ENCODE measurements around the gene CDV3.
A peak's percentile ranks its signal among the peaks of the same experiment; 100 is the strongest.

Gene CDV3

GRCh38 chr3:133573054-133573628, 345 bp upstream of the CDV3 start:
- Mint-ChIP-seq H3K27me3 (no peaks in the 10 kb centered on the region), H3K4me3 (peak overlapping the region; percentile 88 to 90), H3K27ac (peak overlapping the region; percentile 98), H3K36me3 (ENCODE audit: insufficient read depth) (peaks cover 53% of the 10 kb centered on the region), H3K9me3 (no peaks in the 10 kb centered on the region), H3K4me1 (ENCODE audit: low read depth in 2 of 2) (peaks cover 41 to 47% of the 10 kb centered on the region in 2 donors)
- ATAC-seq (replicated peaks) = peak; percentile 73
- DNase-seq = peak; percentile 100

- Mint-ChIP-seq H3K27me3 (no peaks in the 10 kb centered on the region), H3K4me1 (ENCODE audit: low read depth in 2 of 2) (peaks cover 45 to 58% of the 10 kb centered on the region in 2 donors), H3K4me3 (peak overlapping the region; percentile 88 to 90), H3K9me3 (no peaks in the 10 kb centered on the region), H3K36me3 (ENCODE audit: insufficient read depth) (peaks cover 65% of the 10 kb centered on the region), H3K27ac (peak overlapping the region; percentile 98)
- peak; percentile 66 to 74 (median 72) for DNase-seq
- ATAC-seq (replicated peaks) = peak; percentile 38
Measured at GRCh38 chr3:133574260-133574881, 885 bp downstream of the CDV3 start.

DNA sequence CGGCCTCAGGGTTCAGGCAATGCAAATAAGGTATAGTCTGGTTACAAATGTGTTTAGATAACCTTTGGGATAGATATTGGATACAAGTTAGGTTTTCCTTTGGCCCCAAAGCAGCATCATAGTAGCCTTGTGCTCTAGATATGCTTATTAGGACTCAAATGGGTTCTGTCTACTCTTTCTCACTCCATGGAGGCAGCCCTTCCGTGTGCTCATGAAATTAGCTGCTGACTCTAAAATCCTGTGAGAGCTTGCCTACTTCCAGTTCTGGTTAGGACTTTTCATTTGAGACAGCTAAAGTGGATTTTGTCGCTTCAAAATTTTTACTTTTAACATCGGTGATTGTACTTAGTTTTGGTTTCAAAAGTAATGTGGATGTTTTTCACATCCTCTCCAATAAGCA, 1.6 kb downstream of the CDV3 start:
- ATAC-seq (replicated peaks) (no peak), DNase-seq (no peak)
- Mint-ChIP-seq H3K4me3 (peak overlapping the region; percentile 88 to 90), H3K27me3 (no peaks in the 10 kb centered on the region), H3K36me3 (ENCODE audit: insufficient read depth) (peaks cover 72% of the 10 kb centered on the region), H3K27ac (peak overlapping the region; percentile 98), H3K9me3 (no peaks in the 10 kb centered on the region), H3K4me1 (ENCODE audit: low read depth in 2 of 2) (peaks cover 45 to 62% of the 10 kb centered on the region in 2 donors)

- Mint-ChIP-seq H3K27ac (peak overlapping the region; percentile 67 to 92), H3K36me3 (ENCODE audit: insufficient read depth) (peaks cover 83% of the 10 kb centered on the region), H3K27me3 (no peaks in the 10 kb centered on the region), H3K4me1 (ENCODE audit: low read depth in 2 of 2) (peaks cover 45 to 62% of the 10 kb centered on the region in 2 donors), H3K4me3 (peak overlapping the region; percentile 88 to 90), H3K9me3 (no peaks in the 10 kb centered on the region)
- ATAC-seq (replicated peaks) = no peak
- no peak for DNase-seq
Measured at GRCh38 chr3:133576169-133576568, 2.7 kb downstream of the CDV3 start.

DNA sequence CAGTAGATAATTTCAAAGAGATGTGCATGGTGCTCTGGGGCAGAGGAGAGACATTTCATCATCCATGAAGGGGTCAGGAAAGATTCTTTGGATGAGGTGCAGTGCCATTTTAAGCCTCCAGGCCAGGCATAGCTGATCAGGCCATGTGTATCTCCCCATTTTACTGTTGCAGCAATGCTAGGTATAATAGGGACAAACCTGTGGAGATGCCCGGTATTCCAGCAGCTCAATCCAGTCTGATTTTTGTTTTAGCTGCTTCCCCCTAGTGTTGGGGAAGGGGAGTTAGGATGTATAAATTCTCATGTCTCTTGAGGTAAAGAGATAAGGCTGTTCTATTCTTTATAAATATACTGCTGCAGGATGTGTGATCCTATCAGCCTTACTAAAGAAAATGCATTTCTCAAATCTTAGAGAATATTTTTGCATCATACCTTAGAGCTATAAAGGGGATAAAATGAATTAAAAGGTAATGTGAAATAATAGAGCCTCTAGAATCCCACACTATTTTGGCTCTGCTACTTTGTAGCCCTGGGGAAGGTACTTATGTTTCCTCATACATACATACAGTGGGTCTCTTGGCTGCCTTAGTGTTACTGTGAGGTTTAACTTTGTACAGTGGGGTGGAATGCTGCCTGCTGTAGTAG, 5.2 kb downstream of the CDV3 start:
- Mint-ChIP-seq H3K4me1 (ENCODE audit: low read depth in 2 of 2) (peaks cover 38 to 69% of the 10 kb centered on the region in 2 donors), H3K9me3 (no peaks in the 10 kb centered on the region), H3K27ac (peak overlapping the region in 1 of 2 donors; percentile 64), H3K36me3 (ENCODE audit: insufficient read depth) (peaks cover 93% of the 10 kb centered on the region), H3K27me3 (no peaks in the 10 kb centered on the region), H3K4me3 (peak overlapping the region; percentile 88 to 90)
- ATAC-seq (replicated peaks) (no peak), DNase-seq (no peak)

DNA sequence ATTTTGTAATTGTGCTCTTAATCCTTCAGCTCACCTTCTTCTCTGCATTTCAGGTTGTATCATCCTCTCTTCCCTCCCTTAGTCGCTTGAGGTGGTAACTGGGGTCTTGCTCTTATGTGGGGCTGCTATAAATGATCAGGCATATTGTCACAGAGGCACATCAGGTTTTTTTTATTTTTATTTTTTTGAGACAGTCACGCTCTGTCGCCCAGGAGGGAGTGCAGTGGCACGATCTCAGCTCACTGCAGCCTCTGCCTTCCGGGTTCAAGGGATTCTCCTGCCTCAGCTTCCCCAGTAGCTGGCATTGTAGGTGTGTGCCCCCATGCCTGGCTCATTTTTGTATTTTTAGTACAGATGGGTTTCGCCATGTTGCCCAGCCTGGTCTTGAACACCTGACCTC, 9.9 kb downstream of the CDV3 start:
- H3K27ac Mint-ChIP-seq = peak overlapping the region; percentile 17 to 57
- no peaks in the 10 kb centered on the region for H3K27me3 Mint-ChIP-seq
- no peak for DNase-seq
- peaks cover 99% of the 10 kb centered on the region for H3K36me3 Mint-ChIP-seq (ENCODE audit: insufficient read depth)
- H3K4me3 Mint-ChIP-seq = no peak overlapping the region
- no peak for ATAC-seq (replicated peaks)
- peaks cover 10 to 41% of the 10 kb centered on the region in 2 donors for H3K4me1 Mint-ChIP-seq (ENCODE audit: low read depth in 2 of 2)
- no peaks in the 10 kb centered on the region for H3K9me3 Mint-ChIP-seq

DNA sequence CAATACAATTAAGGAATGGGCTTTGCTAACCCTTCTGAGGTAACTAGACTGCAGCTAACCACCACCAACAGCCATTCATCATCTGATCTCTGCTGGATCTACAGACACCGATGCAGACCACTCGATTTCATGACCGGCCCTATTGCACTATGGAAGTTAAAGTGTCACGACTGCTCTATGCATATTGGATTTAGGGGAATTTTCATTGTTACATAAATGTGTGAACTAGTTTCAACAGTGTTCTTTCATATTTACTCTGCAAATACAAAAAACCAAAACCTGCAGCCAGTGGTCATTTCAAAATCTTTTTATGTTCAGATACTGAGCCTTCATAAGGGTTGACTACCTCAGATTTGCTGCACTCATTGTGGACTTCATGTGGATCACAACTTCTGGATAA, 14.5 kb downstream of the CDV3 start:
- ATAC-seq (replicated peaks) (no peak), DNase-seq (no peak)
- no peaks in the 10 kb centered on the region for H3K27me3 Mint-ChIP-seq
- H3K4me3 Mint-ChIP-seq = no peak overlapping the region
- H3K27ac Mint-ChIP-seq = peak overlapping the region in 1 of 2 donors; percentile 50
- no peaks in the 10 kb centered on the region for H3K9me3 Mint-ChIP-seq
- H3K4me1 Mint-ChIP-seq (ENCODE audit: low read depth in 2 of 2) = peaks cover 6 to 32% of the 10 kb centered on the region in 2 donors
- H3K36me3 Mint-ChIP-seq (ENCODE audit: insufficient read depth) = peaks cover 75% of the 10 kb centered on the region

DNA sequence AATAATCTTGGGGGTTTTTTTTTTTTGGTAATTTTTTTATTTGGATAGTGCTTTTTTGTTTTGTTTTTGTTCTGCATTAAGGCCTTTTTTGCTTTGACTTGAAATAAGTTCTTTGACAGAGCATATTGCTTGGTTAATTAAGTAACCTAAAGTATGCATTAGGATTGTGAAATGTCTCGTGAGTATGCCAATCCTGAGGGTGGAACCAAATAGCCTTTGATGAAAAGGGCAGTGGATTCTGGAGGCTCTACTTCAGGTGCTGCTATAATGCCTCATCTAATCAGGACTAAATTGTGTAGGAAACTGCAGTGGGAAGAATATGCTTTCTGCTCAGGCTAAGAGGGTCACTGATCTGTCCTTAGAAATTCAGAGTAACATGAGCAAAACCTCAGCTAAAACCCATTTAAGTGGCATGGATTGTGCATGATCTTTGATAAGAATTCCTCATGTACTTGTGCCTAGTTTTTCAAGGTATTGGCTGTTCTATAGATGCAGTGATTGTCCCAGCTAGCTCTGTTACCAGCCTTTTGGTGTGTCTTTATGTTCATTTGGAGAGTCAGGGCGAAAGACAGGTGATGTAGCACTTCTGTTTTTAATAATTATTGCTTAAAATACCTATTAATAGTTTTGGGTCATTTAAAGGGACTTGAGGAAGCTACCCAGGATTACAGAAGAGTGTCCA, 15.4 kb downstream of the CDV3 start:
- H3K27me3 Mint-ChIP-seq = no peaks in the 10 kb centered on the region
- H3K36me3 Mint-ChIP-seq (ENCODE audit: insufficient read depth) = peaks cover 66% of the 10 kb centered on the region
- peak overlapping the region; percentile 50 to 79 for H3K27ac Mint-ChIP-seq
- H3K4me1 Mint-ChIP-seq (ENCODE audit: low read depth in 2 of 2) = peaks cover 10 to 27% of the 10 kb centered on the region in 2 donors
- H3K9me3 Mint-ChIP-seq = no peaks in the 10 kb centered on the region
- DNase-seq = no peak
- no peak for ATAC-seq (replicated peaks)
- H3K4me3 Mint-ChIP-seq = no peak overlapping the region

DNA sequence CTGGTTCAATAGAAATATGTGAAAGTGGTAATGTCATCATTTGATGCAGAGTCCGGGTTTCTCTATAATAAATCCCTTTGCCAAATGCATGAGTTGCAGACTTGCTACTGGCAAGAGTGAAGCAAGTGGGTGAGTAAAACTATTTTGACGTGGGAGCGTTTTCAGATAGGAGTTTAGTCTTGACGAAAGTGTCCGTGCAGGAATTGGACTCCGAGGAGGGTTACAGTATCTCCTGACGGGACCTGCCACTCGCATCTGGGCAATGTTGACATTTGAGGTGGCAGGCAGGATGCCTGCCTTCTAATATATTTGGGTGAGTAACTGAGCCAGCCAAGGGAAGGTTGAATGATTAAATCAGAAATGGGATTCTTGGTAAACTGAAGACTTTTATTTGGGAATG, 16.0 kb downstream of the CDV3 start:
- H3K27ac Mint-ChIP-seq = peak overlapping the region; percentile 50 to 79
- no peaks in the 10 kb centered on the region for H3K9me3 Mint-ChIP-seq
- peaks cover 10 to 27% of the 10 kb centered on the region in 2 donors for H3K4me1 Mint-ChIP-seq (ENCODE audit: low read depth in 2 of 2)
- ATAC-seq (replicated peaks) (no peak), DNase-seq (no peak)
- no peaks in the 10 kb centered on the region for H3K27me3 Mint-ChIP-seq
- H3K4me3 Mint-ChIP-seq = no peak overlapping the region
- H3K36me3 Mint-ChIP-seq (ENCODE audit: insufficient read depth) = peaks cover 60% of the 10 kb centered on the region

DNA sequence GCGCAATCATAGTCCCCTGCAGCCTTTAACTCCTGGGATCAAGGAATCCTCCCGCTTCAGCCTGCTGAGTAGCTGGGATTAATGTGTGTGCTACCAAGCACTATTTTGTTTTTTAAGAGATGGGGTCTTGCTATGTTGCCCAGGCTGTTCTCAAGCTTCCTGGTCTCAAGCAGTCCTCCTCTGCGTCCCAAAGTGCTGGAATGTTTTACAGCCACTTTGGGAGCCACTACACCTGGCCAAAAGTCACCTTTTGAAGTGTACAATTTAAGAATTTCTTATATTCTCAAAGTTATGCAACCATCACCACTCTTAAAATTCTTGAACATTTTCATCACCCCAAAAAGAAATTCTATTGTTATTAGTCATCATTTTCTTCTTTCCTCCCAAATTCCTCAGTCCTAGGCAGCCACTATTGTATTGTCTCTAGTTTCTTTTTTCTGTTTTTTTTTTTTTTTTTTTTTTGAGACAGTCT, 17.8 kb downstream of the CDV3 start:
- peaks cover 10 to 27% of the 10 kb centered on the region in 2 donors for H3K4me1 Mint-ChIP-seq (ENCODE audit: low read depth in 2 of 2)
- no peaks in the 10 kb centered on the region for H3K27me3 Mint-ChIP-seq
- H3K27ac Mint-ChIP-seq = peak overlapping the region; percentile 29 to 67
- H3K36me3 Mint-ChIP-seq (ENCODE audit: insufficient read depth) = peaks cover 42% of the 10 kb centered on the region
- DNase-seq = no peak
- H3K9me3 Mint-ChIP-seq = no peaks in the 10 kb centered on the region
- H3K4me3 Mint-ChIP-seq = no peak overlapping the region
- no peak for ATAC-seq (replicated peaks)

DNA sequence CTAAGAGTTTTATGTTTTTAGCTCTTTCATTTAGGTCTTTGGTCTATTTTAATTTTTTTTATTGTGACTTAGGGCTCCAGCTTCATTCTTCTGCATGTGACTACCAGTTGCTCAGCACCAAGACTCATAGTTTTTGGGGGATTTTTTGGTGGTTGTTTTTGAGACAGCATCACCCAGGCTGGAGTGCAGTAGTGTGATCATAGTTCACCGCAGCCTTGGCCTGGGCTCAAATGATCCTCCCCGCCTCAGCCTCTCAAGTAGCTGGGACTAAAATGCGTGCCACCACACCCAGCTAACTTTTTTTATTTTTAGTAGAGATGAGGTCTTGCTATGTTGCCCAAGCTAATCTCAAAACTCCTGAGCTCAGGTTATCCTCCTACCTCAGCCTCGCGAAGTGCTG, 19.4 kb downstream of the CDV3 start:
- DNase-seq (peak; percentile 15 to 26 (median 23)), ATAC-seq (replicated peaks) (peak; percentile 86)
- no peaks in the 10 kb centered on the region for H3K9me3 Mint-ChIP-seq
- no peaks in the 10 kb centered on the region for H3K27me3 Mint-ChIP-seq
- peaks cover 10 to 20% of the 10 kb centered on the region in 2 donors for H3K4me1 Mint-ChIP-seq (ENCODE audit: low read depth in 2 of 2)
- no peak overlapping the region for H3K4me3 Mint-ChIP-seq
- peak overlapping the region; percentile 67 to 70 for H3K27ac Mint-ChIP-seq
- peaks cover 27% of the 10 kb centered on the region for H3K36me3 Mint-ChIP-seq (ENCODE audit: insufficient read depth)

DNA sequence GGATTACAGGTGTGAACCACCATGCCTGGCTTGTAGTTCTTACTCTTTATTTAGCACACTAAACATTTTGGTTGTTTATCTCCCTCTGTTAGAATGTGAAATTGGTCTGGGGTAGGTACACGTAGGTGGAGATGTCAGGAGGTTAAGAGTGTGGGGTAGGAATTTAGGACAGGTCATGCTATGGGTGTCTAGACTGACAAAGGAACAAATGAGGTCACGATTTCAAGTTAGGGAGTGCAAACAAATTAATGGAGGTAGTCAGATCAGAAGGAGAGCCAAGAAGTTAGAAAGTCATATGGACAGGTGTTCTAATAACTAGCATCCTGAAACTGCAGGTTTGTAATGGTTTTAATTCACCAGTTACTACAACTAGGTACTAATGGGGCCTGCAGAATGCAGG, 19.8 kb downstream of the CDV3 start:
- Mint-ChIP-seq H3K4me1 (ENCODE audit: low read depth in 2 of 2) (peaks cover 8 to 20% of the 10 kb centered on the region in 2 donors), H3K36me3 (ENCODE audit: insufficient read depth) (peaks cover 23% of the 10 kb centered on the region), H3K4me3 (no peak overlapping the region), H3K27me3 (no peaks in the 10 kb centered on the region), H3K27ac (peak overlapping the region; percentile 67 to 70), H3K9me3 (no peaks in the 10 kb centered on the region)
- DNase-seq (no peak), ATAC-seq (replicated peaks) (peak; percentile 23)

DNA sequence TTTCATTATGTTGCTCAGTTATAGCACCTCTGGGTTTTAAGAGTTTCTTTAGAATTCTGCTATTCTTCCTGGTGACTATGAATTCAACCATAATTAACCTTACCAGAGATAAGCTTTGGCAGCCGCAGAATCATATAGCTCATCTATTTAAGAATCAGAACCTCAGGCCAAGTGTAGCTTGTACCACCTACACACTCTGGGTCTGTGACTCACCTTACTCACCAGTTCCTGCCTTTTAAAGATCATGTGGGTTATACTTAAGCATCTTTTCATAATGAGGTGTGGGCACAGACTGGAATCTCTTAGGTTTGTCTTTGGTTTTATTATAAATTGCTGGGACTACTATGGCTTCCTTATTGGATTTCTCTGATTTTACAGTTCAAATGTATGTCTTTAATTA, 21.9 kb downstream of the CDV3 start:
- peak overlapping the region in 1 of 2 donors; percentile 1 for H3K27ac Mint-ChIP-seq
- peaks cover 4 to 5% of the 10 kb centered on the region in 2 donors for H3K4me1 Mint-ChIP-seq (ENCODE audit: low read depth in 2 of 2)
- no peak overlapping the region for H3K4me3 Mint-ChIP-seq
- DNase-seq (no peak), ATAC-seq (replicated peaks) (no peak)
- peaks cover 2% of the 10 kb centered on the region for H3K36me3 Mint-ChIP-seq (ENCODE audit: insufficient read depth)
- H3K9me3 Mint-ChIP-seq = no peaks in the 10 kb centered on the region
- no peaks in the 10 kb centered on the region for H3K27me3 Mint-ChIP-seq
